ENCODE results near the gene FBXL19. TPM values are rescaled to one million over a fixed set of nuclear protein-coding genes. Genes with fewer than 3 reads are reported as not detected.

The FBXL19 gene
- total RNA-seq, 1 experiment from 2014 or later, result 14.2 TPM

DNA sequence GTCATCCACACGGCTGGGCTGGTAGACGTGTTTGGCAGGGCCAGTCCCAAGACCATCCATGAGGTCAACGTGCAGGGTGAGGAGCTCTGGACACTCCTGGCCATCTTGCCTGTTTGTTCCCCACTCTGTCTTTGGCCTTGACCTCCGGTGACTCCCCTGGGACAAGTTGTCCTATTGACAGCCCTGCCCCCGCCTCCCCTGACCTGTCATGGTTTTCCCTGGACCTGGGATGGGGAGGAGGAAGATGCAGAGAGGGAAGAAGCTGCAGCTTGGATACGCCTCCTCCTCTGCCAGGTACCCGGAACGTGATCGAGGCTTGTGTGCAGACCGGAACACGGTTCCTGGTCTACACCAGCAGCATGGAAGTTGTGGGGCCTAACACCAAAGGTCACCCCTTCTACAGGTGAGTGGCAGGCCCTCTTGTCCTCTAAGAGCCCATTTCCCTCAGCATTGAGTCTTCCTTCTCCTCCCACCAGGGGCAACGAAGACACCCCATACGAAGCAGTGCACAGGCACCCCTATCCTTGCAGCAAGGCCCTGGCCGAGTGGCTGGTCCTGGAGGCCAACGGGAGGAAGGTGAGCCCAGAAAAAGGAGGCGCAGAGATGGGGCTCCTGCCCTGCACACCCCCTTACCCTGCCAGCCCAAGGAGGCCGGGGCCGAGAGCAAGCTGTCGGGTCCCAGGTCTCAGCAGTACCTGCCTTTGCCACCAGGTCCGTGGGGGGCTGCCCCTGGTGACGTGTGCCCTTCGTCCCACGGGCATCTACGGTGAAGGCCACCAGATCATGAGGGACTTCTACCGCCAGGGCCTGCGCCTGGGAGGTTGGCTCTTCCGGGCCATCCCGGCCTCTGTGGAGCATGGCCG lies 63.0 kb downstream of the FBXL19 start:
- Histone ChIP-seq H3K9me3 (replicated peaks) (no peaks in the 10 kb centered on the region), H3K27me3 (no peaks in the 10 kb centered on the region), H3K4me3 (no peak overlapping the region), H3K4me1 (peaks cover 9% of the 10 kb centered on the region), H3K27ac (no peak overlapping the region), H3K36me3 (peaks cover 7% of the 10 kb centered on the region)
- DNase-seq, result no peak

DNA sequence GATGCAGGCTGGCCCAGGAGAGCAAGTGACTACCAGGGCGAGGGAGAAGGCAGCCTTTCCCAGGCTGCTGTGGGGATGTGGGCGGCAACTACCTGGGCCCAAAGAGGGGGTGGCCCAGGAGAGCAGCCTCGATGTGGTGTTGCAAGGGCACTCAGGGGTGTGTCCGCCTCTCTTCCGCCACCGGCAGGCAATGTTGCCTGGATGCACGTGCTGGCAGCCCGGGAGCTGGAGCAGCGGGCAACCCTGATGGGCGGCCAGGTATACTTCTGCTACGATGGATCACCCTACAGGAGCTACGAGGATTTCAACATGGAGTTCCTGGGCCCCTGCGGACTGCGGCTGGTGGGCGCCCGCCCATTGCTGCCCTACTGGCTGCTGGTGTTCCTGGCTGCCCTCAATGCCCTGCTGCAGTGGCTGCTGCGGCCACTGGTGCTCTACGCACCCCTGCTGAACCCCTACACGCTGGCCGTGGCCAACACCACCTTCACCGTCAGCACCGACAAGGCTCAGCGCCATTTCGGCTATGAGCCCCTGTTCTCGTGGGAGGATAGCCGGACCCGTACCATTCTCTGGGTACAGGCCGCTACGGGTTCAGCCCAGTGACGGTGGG lies 64.3 kb downstream of the FBXL19 start:
- no peak overlapping the region for H3K4me3 ChIP-seq
- peaks cover 9% of the 10 kb centered on the region for H3K4me1 ChIP-seq
- no peak overlapping the region for H3K27ac ChIP-seq
- peaks cover 3% of the 10 kb centered on the region; the same call in 1 of the 2 replicates for H3K36me3 ChIP-seq
- H3K27me3 ChIP-seq, result no peaks in the 10 kb centered on the region
- DNase-seq, result no peak
- no peaks in the 10 kb centered on the region for H3K9me3 ChIP-seq (replicated peaks)

GRCh38 chr16:30989469-30990047 lies 66.2 kb downstream of the FBXL19 start:
- no peaks in the 10 kb centered on the region for H3K27me3 ChIP-seq
- H3K27ac ChIP-seq, result no peak overlapping the region
- peaks cover 7% of the 10 kb centered on the region for H3K4me1 ChIP-seq
- H3K36me3 ChIP-seq, result no peaks in the 10 kb centered on the region; the same call in 1 of the 2 replicates
- no peak for DNase-seq
- H3K4me3 ChIP-seq, result no peak overlapping the region
- no peaks in the 10 kb centered on the region for H3K9me3 ChIP-seq (replicated peaks)

DNA sequence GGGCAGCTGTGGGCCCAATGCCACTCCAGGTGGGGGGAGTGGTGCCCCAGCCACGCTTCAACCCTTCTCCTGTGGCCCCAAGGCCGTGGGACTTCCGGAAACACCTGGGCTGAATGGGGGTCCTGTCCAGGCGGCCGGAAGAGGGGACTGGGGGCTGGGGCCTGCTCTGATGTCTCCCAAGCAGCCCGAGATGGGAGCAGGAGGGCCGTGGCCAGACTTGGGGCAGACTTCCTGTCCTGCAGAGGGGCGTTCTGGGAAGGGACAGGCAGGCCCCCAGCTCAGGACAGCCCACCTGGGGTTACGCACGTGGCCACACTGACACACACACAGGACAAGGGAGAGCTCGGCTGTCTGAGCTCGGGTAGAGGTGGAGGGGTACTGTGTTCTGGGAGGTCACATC lies 66.7 kb downstream of the FBXL19 start:
- Histone ChIP-seq H3K9me3 (replicated peaks) (no peaks in the 10 kb centered on the region), H3K27ac (no peak overlapping the region), H3K27me3 (no peaks in the 10 kb centered on the region), H3K36me3 (no peaks in the 10 kb centered on the region), H3K4me1 (peaks cover 4% of the 10 kb centered on the region), H3K4me3 (no peak overlapping the region)
- DNase-seq, result no peak

- no peak overlapping the region for H3K27ac ChIP-seq
- H3K36me3 ChIP-seq, result no peaks in the 10 kb centered on the region
- no peaks in the 10 kb centered on the region for H3K27me3 ChIP-seq
- H3K9me3 ChIP-seq (replicated peaks), result no peaks in the 10 kb centered on the region
- DNase-seq, result no peak
- H3K4me3 ChIP-seq, result no peak overlapping the region
- H3K4me1 ChIP-seq, result no peaks in the 10 kb centered on the region
Observed at GRCh38 chr16:30991052-30991451, 67.7 kb downstream of the FBXL19 start.

DNA sequence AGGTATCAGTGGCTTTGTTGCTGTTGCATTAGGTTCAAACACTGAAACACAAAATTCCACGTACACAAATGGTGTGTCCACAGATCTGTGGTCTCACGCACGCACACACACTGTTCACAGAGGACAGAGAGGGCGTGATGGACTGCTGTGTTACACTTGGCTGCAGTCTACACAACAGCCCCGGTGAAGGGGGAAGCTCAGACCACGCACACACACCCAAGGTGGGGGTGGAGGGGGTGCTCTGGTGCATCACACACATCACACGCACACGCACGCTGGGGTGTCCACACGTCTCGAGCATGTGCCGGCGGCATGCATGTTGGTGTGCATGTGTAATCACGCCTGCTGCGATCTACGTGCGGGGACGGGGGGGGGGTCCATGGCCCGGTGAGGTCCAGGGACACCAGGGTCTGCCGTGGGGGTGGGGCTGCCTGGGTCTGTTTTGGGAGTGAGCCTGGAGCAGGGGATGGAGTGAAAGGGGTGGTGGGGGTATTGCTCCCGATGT lies 69.0 kb downstream of the FBXL19 start:
- Histone ChIP-seq H3K27ac (no peak overlapping the region), H3K27me3 (no peaks in the 10 kb centered on the region), H3K36me3 (no peaks in the 10 kb centered on the region), H3K4me3 (no peak overlapping the region), H3K4me1 (no peaks in the 10 kb centered on the region; the same call in 1 of the 2 replicates), H3K9me3 (replicated peaks) (no peaks in the 10 kb centered on the region)
- no peak for DNase-seq

DNA sequence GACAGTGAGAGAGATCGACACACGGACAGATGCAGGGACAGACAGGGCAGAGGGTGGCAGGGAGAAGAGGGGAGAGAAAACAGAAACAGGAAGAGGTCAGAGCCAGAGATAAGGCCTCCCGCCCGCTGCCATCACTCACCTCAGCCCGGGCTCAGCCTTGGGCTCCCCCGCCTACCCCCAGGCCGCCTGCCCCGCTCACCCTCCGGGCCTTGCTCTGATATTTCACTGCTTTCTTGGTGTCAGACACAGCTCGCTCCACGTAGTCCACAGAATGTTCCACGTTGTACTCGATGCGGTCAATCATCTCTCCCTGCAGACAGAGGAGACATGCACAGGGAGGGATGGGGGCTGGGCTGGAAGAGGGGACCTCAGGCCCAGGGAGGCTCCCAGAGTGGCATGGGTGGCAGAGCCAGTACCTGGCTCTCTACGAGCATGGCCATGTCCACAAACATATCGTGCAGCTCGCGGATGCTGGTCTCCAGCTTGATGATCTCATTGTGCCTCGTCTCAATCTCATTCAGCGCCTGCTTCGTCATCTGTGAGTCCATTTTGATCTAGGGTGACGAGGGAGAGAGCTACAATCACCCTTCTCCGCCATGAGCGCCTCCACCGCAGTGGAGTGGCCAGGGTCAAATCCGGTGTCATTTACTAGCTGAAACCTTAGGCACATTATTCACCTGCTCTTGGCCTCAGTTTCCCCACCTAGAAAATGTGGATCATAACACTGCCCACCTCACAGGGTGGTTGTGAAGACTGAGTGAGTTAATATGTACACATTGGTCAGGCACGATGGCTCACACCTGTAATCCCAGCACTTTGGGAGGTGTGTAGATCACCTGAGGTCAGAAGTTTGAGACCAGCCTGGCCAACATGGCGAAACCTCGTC lies 69.8 kb downstream of the FBXL19 start:
- H3K36me3 ChIP-seq, result no peaks in the 10 kb centered on the region
- H3K4me1 ChIP-seq, result peaks cover 8% of the 10 kb centered on the region
- no peak for DNase-seq
- no peaks in the 10 kb centered on the region for H3K9me3 ChIP-seq (replicated peaks)
- no peak overlapping the region for H3K4me3 ChIP-seq
- no peaks in the 10 kb centered on the region for H3K27me3 ChIP-seq
- H3K27ac ChIP-seq, result no peak overlapping the region

DNA sequence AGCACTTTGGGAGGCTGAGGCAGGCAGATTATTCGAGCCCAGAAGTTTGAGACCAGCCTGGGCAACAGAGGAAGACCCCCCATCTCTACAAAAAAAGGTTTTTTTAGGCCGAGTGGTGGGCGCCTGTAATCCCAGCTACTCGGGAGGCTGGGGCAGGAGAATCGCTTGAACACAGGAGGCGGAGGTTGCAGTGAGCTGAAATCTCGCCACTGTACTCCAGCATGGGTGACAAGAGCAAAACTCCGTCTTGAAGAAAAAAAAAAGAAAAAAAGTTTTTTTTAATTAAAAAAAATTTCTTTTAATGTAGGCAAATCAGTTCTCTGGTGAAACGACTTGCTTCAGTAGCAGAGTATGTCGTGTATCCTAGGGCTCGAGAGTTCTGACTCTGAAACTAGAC lies 72.6 kb downstream of the FBXL19 start:
- no peaks in the 10 kb centered on the region for H3K27me3 ChIP-seq
- H3K4me1 ChIP-seq, result peaks cover 18% of the 10 kb centered on the region
- H3K36me3 ChIP-seq, result no peaks in the 10 kb centered on the region
- H3K27ac ChIP-seq, result no peak overlapping the region
- DNase-seq, result no peak
- H3K4me3 ChIP-seq, result no peak overlapping the region
- H3K9me3 ChIP-seq (replicated peaks), result no peaks in the 10 kb centered on the region

DNA sequence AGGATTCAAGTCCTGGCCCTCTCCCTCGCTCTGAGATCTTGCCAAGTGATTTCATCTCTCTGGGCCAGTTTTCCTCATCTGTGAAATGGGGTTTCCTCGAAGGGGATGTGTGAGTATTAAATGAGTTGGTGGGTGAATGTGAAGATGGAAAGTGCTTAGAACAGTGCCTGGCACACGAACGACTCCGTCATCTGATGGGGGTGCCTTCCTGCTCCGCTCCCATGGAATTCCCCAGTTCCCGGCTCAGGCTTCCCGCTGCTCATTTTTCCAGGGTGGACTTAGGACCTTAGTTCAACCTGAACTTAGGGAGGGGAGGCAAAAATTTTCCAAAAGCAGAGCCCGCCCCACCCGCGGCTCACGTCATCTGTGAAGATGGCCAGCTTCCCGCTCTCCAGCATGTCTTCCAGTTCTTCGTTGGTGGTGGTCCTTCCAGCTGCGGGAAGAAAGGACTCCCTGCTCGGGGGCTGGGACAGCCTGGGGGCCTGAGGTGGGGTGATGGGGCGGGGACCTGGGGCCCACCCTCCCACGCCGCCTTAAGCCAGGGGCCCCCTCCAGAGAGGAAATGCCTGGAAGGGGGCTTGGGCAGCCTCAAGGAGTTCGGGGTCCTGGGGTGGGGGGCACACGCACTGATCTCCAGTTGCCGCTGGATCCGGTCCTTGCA lies 73.1 kb downstream of the FBXL19 start:
- DNase-seq, result no peak
- H3K4me1 ChIP-seq, result peaks cover 18% of the 10 kb centered on the region
- H3K27ac ChIP-seq, result no peak overlapping the region

DNA sequence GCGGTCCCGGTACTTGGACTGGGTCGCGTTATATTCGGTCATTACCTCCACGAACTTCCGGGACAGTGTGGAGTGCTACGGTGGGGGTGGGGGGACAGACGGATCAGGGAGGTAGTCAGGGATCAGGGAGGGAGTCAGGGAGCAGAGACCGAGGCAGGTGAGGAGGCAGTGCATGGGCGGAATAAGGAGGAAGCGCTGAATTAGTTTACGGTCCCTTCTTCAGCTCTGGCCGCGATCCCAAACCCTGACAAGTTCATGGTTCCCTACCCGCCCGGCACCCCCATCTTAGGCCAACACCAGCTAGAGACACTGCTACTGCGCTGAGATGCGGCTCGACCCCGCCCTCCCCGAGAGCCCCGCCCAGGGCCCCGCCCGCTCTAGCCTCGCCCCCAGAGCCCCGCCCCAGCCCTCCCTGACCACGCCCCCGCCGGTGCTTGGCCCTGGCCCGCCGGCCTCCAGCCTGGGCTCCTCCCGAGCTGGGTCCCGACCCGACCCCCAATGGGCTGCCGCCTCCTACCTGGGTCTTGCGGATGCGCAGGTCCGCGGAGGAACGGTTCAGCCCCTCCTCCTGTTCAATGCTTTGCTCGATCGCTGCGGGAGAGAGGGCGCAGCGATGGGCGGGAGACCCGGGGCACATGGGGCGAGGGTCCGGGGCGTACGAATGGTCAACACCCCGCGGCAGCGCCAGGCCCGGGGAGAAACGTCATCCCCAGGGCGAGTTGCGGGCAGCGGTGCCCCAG lies 73.8 kb downstream of the FBXL19 start:
- Histone ChIP-seq H3K4me1 (peaks cover 21% of the 10 kb centered on the region), H3K36me3 (no peaks in the 10 kb centered on the region), H3K9me3 (replicated peaks) (no peaks in the 10 kb centered on the region), H3K27ac (peak overlapping the region; percentile 69), H3K4me3 (no peak overlapping the region), H3K27me3 (no peaks in the 10 kb centered on the region)
- DNase-seq, result no peak

More for the DNA sequence above, 73.1 kb downstream of the FBXL19 start:
- no peaks in the 10 kb centered on the region for H3K27me3 ChIP-seq
- no peaks in the 10 kb centered on the region for H3K9me3 ChIP-seq (replicated peaks)
- no peak overlapping the region for H3K4me3 ChIP-seq
- H3K36me3 ChIP-seq, result no peaks in the 10 kb centered on the region

GRCh38 chr16:30997725-30998711 lies 74.6 kb downstream of the FBXL19 start:
- H3K27ac ChIP-seq, result peak overlapping the region; percentile 69
- peak; percentile 70 to 72 for DNase-seq
- peaks cover 27% of the 10 kb centered on the region for H3K4me1 ChIP-seq
- H3K4me3 ChIP-seq, result peak overlapping the region; percentile 7
- no peaks in the 10 kb centered on the region for H3K9me3 ChIP-seq (replicated peaks)
- no peaks in the 10 kb centered on the region for H3K27me3 ChIP-seq
- no peaks in the 10 kb centered on the region for H3K36me3 ChIP-seq

All from SJCRH30 (cell line).